HEK293 (cell line): Measurements from ENCODE around the gene TWF2.

Experiments used
- CTCF ChIA-PET: fragments of 350-600 bp; formaldehyde crosslinking; extraction: SDS; loops from one replicate; lab custom pipeline; 2021; ENCODE audit warnings: antibody characterized with exemption; lab: Yijun Ruan, JAX
- POLR2A ChIA-PET: fragments of 300-600 bp; formaldehyde crosslinking; extraction: SDS; loops from one replicate; lab custom pipeline; 2020; ENCODE audit warnings: antibody characterized with exemption, inconsistent platforms; lab: Yijun Ruan, JAX
- H3K27ac ChIP-seq: fragments of 200-500 bp; sonication (Bioruptor generic); 2 replicates; pipeline ENCODE4 v1.5.1; 2014; ENCODE audit warnings: low read depth, low read length, control low read depth, inconsistent platforms; ENCODE audit errors: extremely low read depth
- H3K36me3 ChIP-seq, 2 experiments: fragments of 200-500 bp in 1 of 2; sonication (Bioruptor generic) in 1 of 2; 1 replicate in 1 of 2; 2 replicates in 1 of 2; pipeline ENCODE4 v1.5.1; 2014 to 2017; ENCODE audit warnings: inconsistent platforms in 2 of 2, low read length in 2 of 2; ENCODE audit not compliant: control insufficient read depth in 2 of 2, insufficient read depth in 1 of 2
- H3K4me1 ChIP-seq: fragments of 200-500 bp; sonication (Bioruptor generic); 2 replicates; pipeline ENCODE4 v1.5.1; 2014; ENCODE audit warnings: mild to moderate bottlenecking, low read length, inconsistent platforms; ENCODE audit not compliant: control insufficient read depth, insufficient read depth
- H3K4me3 ChIP-seq: 2 replicates; pipeline ENCODE4 v1.5.1; 2011; ENCODE audit warnings: low read depth, mild to moderate bottlenecking, control low read depth, low read length, moderate library complexity
- H3K9me3 ChIP-seq: fragments of 200-500 bp; sonication (Bioruptor generic); 2 replicates; pipeline ENCODE4 v1.5.1; 2014; ENCODE audit warnings: low read depth, low read length, inconsistent platforms; ENCODE audit not compliant: control insufficient read depth, insufficient read depth
- KLF16 ChIP-seq: fragments of 450-650 bp; formaldehyde crosslinking; IDR thresholded peaks from 2 replicates; pipeline ENCODE4 v1.5.1; 2017; ENCODE audit warnings: missing biosample characterization, missing genetic modification characterization
- SCRT2 ChIP-seq: fragments of 450-650 bp; formaldehyde crosslinking; IDR thresholded peaks from 2 replicates; pipeline ENCODE4 v1.5.1; 2016; ENCODE audit warnings: missing biosample characterization, missing genetic modification characterization
- ZBTB48 ChIP-seq: fragments of 450-650 bp; formaldehyde crosslinking; IDR thresholded peaks from 2 replicates; pipeline ENCODE4 v1.5.1; 2016; ENCODE audit warnings: missing biosample characterization, missing genetic modification characterization
- ZBTB7A ChIP-seq: fragments of 450-650 bp; formaldehyde crosslinking; IDR thresholded peaks from 2 replicates; pipeline ENCODE4 v1.5.1; 2016; ENCODE audit warnings: low read depth, missing biosample characterization, missing genetic modification characterization
- ZFP3 ChIP-seq: fragments of 450-650 bp; formaldehyde crosslinking; IDR thresholded peaks from 2 replicates; pipeline ENCODE4 v1.5.1; 2016; ENCODE audit warnings: low read depth, missing biosample characterization, missing genetic modification characterization
- ZFP41 ChIP-seq: fragments of 450-650 bp; formaldehyde crosslinking; IDR thresholded peaks from 2 replicates; pipeline ENCODE4 v1.5.1; 2016; ENCODE audit warnings: missing biosample characterization, missing genetic modification characterization, borderline replicate concordance
- ZIC2 ChIP-seq: fragments of 450-650 bp; formaldehyde crosslinking; IDR thresholded peaks from 2 replicates; pipeline ENCODE4 v1.5.1; 2016; ENCODE audit warnings: missing biosample characterization, missing genetic modification characterization
- ZNF10 ChIP-seq: fragments of 450-650 bp; formaldehyde crosslinking; IDR thresholded peaks from 2 replicates; pipeline ENCODE4 v1.5.1; 2017; ENCODE audit warnings: missing biosample characterization, missing genetic modification characterization
- ZNF112 ChIP-seq: fragments of 450-650 bp; formaldehyde crosslinking; IDR thresholded peaks from 2 replicates; pipeline ENCODE4 v1.5.0; 2017; ENCODE audit warnings: missing biosample characterization, missing genetic modification characterization
- ZNF16 ChIP-seq: fragments of 450-650 bp; formaldehyde crosslinking; IDR thresholded peaks from 2 replicates; pipeline ENCODE4 v1.5.1; 2016; ENCODE audit warnings: low read depth, missing biosample characterization, missing genetic modification characterization
- ZNF202 ChIP-seq: fragments of 450-650 bp; formaldehyde crosslinking; IDR thresholded peaks from 2 replicates; pipeline ENCODE4 v1.5.1; 2016; ENCODE audit warnings: missing biosample characterization, missing genetic modification characterization, borderline replicate concordance
- ZNF211 ChIP-seq: fragments of 450-650 bp; formaldehyde crosslinking; IDR thresholded peaks from 2 replicates; pipeline ENCODE4 v1.5.1; 2016; ENCODE audit warnings: low read depth, missing biosample characterization, missing genetic modification characterization
- ZNF248 ChIP-seq: fragments of 450-650 bp; formaldehyde crosslinking; IDR thresholded peaks from 2 replicates; pipeline ENCODE4 v1.5.1; 2017; ENCODE audit warnings: missing biosample characterization, missing genetic modification characterization
- ZNF391 ChIP-seq: fragments of 450-650 bp; formaldehyde crosslinking; IDR thresholded peaks from 2 replicates; pipeline ENCODE4 v1.5.1; 2016; ENCODE audit warnings: low read depth, missing biosample characterization, missing genetic modification characterization, borderline replicate concordance
- ZNF549 ChIP-seq: fragments of 450-650 bp; IDR thresholded peaks from 2 replicates; pipeline ENCODE4 v1.5.1; 2018; ENCODE audit warnings: missing biosample characterization, missing genetic modification characterization, mild to moderate bottlenecking, inconsistent platforms, moderate library complexity
- ZNF701 ChIP-seq: fragments of 450-650 bp; formaldehyde crosslinking; IDR thresholded peaks from 2 replicates; pipeline ENCODE4 v1.5.1; 2016; ENCODE audit warnings: missing biosample characterization, missing genetic modification characterization
- ZNF776 ChIP-seq: fragments of 450-650 bp; formaldehyde crosslinking; IDR thresholded peaks from 2 replicates; pipeline ENCODE4 v1.5.0; 2017; ENCODE audit warnings: missing biosample characterization, missing genetic modification characterization, borderline replicate concordance
- TF ChIP-seq, protein P1 (sequence below): fragments of 450-650 bp; formaldehyde crosslinking; IDR thresholded peaks from 2 replicates; pipeline ENCODE4 v1.5.1; 2017; ENCODE audit warnings: missing biosample characterization, missing genetic modification characterization
- TF ChIP-seq, protein P2 (sequence below): fragments of 450-650 bp; formaldehyde crosslinking; conservative IDR thresholded peaks from 2 replicates; pipeline ENCODE4 v1.5.1; 2016; ENCODE audit warnings: low read depth, missing biosample characterization, missing genetic modification characterization
- TF ChIP-seq, protein P3 (sequence below): fragments of 450-650 bp; formaldehyde crosslinking; IDR thresholded peaks from 2 replicates; pipeline ENCODE4 v1.5.1; 2016; ENCODE audit warnings: missing biosample characterization, missing genetic modification characterization
- TF ChIP-seq, protein P4 (sequence below): fragments of 450-650 bp; formaldehyde crosslinking; IDR thresholded peaks from 2 replicates; pipeline ENCODE4; 2016; ENCODE audit warnings: missing biosample characterization, missing genetic modification characterization
- TF ChIP-seq, protein P5 (sequence below): fragments of 450-650 bp; formaldehyde crosslinking; IDR thresholded peaks from 2 replicates; pipeline ENCODE4 v1.5.1; 2016; ENCODE audit warnings: missing biosample characterization, missing genetic modification characterization

TWF2 gene

DNA sequence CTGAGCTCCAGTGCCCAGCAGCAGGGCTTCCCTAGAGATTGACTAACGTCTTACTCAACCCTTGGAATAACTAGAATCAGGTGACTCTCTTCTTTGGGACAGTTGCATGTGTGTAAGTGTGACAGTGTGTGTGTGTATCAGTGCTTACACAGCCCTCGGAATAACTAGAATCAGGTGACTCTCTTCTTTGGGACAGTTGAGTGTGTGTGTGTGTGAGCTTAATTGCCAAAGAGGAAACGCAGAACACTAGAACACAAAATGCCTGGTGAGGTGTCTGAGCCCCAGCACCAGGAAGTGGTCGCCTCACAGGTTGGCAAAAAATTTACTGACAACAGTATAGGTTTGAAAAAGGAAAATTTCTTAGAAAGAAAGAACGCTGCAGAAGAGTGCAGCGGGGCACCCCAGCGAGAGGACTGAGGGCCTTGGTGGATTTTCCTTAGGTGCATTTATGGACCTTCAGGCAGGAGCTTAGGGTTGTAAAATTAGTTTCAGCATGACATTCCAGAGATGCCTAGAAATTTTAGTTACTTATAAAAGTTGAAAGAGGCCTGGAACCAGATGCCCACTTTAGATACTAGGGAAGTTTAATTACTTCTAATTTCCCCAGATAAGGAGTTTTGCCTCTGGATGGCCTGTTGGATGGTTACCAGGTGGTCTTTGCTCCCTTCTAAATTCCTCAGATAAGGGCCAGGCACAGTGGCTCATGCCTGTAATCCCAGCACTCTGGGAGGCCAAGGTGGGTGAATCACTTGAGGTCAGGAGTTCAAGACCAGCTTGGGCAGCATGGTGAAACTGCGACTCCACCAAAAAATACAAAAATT lies 43.2 kb upstream of the TWF2 start (continued):
- TF ChIP-seq, protein P1, sequence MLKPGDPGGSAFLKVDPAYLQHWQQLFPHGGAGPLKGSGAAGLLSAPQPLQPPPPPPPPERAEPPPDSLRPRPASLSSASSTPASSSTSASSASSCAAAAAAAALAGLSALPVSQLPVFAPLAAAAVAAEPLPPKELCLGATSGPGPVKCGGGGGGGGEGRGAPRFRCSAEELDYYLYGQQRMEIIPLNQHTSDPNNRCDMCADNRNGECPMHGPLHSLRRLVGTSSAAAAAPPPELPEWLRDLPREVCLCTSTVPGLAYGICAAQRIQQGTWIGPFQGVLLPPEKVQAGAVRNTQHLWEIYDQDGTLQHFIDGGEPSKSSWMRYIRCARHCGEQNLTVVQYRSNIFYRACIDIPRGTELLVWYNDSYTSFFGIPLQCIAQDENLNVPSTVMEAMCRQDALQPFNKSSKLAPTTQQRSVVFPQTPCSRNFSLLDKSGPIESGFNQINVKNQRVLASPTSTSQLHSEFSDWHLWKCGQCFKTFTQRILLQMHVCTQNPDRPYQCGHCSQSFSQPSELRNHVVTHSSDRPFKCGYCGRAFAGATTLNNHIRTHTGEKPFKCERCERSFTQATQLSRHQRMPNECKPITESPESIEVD (tag by site-specific recombination): 0 out of 2 replicates have a peak, but pooled peaks have one; percentile 15
- no peak for TF ChIP-seq ZFP3 (tag by site-specific recombination)
- TF ChIP-seq SCRT2: no peak
- TF ChIP-seq ZFP41 (tag by site-specific recombination): no peak
- no peak for TF ChIP-seq ZNF549 (tag by site-specific recombination)
- TF ChIP-seq ZNF701 (tag by site-specific recombination): no peak
- no peak for TF ChIP-seq ZIC2
- TF ChIP-seq, all 188 proteins: peak for 3

DNA sequence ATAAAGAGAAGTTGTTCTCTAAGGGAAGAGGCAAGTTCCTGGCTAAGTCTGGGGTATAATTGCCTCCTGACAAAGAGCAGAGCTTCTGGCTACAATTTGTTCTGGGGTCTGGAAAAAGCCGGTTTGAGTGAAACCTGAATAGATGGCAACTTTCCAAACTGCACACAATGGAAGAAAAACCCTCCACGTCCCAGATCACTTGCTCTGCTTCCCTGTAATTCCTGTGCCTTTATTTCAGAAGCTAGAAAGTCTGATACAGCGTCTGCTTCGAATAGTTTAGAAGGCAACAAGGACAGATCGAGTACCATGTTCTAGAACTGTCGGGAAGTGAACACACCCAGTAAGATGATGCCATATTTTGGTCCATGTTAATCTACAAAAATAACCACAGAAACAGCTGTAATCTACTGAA lies 41.1 kb upstream of the TWF2 start:
- ChIA-PET POLR2A (interaction anchor here (0.7 to 1.1 kb wide), 2 partner anchors 12 to 40 kb away, joined by 4 read pairs; no protein-coding TSS in a partner anchor), CTCF (interaction anchor here (0.7 to 2.9 kb wide), 4 partner anchors 27 to 613 kb away, joined by 3 to 19 read pairs (median 4); no protein-coding TSS in a partner anchor)
- Histone ChIP-seq H3K4me1 (no peaks in the 10 kb centered on the region), H3K4me3 (no peak overlapping the region), H3K27ac (no peak overlapping the region), H3K9me3 (no peaks in the 10 kb centered on the region), H3K36me3 (peaks cover 0 to 17% of the 10 kb centered on the region in 2 experiments; a peak in 2 of 3 replicates)
- no peak for TF ChIP-seq KLF16 (tag by site-specific recombination)
- TF ChIP-seq, protein P2, sequence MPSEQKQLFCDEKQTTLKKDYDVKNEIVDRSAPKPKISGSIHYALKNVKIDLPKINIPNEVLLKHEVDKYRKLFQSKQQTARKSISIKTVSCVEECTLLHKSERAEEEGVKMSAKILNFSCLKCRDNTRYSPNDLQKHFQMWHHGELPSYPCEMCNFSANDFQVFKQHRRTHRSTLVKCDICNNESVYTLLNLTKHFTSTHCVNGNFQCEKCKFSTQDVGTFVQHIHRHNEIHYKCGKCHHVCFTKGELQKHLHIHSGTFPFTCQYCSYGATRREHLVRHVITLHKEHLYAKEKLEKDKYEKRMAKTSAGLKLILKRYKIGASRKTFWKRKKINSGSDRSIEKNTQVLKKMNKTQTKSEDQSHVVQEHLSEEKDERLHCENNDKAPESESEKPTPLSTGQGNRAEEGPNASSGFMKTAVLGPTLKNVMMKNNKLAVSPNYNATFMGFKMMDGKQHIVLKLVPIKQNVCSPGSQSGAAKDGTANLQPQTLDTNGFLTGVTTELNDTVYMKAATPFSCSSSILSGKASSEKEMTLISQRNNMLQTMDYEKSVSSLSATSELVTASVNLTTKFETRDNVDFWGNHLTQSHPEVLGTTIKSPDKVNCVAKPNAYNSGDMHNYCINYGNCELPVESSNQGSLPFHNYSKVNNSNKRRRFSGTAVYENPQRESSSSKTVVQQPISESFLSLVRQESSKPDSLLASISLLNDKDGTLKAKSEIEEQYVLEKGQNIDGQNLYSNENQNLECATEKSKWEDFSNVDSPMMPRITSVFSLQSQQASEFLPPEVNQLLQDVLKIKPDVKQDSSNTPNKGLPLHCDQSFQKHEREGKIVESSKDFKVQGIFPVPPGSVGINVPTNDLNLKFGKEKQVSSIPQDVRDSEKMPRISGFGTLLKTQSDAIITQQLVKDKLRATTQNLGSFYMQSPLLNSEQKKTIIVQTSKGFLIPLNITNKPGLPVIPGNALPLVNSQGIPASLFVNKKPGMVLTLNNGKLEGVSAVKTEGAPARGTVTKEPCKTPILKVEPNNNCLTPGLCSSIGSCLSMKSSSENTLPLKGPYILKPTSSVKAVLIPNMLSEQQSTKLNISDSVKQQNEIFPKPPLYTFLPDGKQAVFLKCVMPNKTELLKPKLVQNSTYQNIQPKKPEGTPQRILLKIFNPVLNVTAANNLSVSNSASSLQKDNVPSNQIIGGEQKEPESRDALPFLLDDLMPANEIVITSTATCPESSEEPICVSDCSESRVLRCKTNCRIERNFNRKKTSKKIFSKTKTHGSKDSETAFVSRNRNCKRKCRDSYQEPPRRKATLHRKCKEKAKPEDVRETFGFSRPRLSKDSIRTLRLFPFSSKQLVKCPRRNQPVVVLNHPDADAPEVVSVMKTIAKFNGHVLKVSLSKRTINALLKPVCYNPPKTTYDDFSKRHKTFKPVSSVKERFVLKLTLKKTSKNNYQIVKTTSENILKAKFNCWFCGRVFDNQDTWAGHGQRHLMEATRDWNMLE: no peak
- TF ChIP-seq ZNF211 (tag by site-specific recombination): no peak
- TF ChIP-seq ZNF16 (tag by site-specific recombination): no peak
- TF ChIP-seq ZFP3 (tag by site-specific recombination): no peak
- TF ChIP-seq, protein P3, sequence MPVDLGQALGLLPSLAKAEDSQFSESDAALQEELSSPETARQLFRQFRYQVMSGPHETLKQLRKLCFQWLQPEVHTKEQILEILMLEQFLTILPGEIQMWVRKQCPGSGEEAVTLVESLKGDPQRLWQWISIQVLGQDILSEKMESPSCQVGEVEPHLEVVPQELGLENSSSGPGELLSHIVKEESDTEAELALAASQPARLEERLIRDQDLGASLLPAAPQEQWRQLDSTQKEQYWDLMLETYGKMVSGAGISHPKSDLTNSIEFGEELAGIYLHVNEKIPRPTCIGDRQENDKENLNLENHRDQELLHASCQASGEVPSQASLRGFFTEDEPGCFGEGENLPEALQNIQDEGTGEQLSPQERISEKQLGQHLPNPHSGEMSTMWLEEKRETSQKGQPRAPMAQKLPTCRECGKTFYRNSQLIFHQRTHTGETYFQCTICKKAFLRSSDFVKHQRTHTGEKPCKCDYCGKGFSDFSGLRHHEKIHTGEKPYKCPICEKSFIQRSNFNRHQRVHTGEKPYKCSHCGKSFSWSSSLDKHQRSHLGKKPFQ (tag by site-specific recombination): no peak
- no peak for TF ChIP-seq ZBTB7A (tag by site-specific recombination)
- TF ChIP-seq, protein P4, sequence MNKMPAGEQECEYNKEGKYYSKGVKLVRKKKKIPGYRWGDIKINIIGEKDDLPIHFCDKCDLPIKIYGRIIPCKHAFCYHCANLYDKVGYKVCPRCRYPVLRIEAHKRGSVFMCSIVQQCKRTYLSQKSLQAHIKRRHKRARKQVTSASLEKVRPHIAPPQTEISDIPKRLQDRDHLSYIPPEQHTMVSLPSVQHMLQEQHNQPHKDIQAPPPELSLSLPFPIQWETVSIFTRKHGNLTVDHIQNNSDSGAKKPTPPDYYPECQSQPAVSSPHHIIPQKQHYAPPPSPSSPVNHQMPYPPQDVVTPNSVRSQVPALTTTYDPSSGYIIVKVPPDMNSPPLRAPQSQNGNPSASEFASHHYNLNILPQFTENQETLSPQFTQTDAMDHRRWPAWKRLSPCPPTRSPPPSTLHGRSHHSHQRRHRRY (tag by site-specific recombination): no peak
- TF ChIP-seq ZNF202 (tag by site-specific recombination): no peak
- TF ChIP-seq ZNF391 (tag by site-specific recombination): no peak
- TF ChIP-seq ZNF10: no peak
- no peak for TF ChIP-seq ZNF248 (tag by site-specific recombination)
- TF ChIP-seq ZNF776 (tag by site-specific recombination): no peak
- TF ChIP-seq ZBTB48 (tag by site-specific recombination): no peak
- TF ChIP-seq, protein P5, sequence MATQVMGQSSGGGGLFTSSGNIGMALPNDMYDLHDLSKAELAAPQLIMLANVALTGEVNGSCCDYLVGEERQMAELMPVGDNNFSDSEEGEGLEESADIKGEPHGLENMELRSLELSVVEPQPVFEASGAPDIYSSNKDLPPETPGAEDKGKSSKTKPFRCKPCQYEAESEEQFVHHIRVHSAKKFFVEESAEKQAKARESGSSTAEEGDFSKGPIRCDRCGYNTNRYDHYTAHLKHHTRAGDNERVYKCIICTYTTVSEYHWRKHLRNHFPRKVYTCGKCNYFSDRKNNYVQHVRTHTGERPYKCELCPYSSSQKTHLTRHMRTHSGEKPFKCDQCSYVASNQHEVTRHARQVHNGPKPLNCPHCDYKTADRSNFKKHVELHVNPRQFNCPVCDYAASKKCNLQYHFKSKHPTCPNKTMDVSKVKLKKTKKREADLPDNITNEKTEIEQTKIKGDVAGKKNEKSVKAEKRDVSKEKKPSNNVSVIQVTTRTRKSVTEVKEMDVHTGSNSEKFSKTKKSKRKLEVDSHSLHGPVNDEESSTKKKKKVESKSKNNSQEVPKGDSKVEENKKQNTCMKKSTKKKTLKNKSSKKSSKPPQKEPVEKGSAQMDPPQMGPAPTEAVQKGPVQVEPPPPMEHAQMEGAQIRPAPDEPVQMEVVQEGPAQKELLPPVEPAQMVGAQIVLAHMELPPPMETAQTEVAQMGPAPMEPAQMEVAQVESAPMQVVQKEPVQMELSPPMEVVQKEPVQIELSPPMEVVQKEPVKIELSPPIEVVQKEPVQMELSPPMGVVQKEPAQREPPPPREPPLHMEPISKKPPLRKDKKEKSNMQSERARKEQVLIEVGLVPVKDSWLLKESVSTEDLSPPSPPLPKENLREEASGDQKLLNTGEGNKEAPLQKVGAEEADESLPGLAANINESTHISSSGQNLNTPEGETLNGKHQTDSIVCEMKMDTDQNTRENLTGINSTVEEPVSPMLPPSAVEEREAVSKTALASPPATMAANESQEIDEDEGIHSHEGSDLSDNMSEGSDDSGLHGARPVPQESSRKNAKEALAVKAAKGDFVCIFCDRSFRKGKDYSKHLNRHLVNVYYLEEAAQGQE (tag by site-specific recombination): no peak
- TF ChIP-seq ZNF112 (tag by site-specific recombination): no peak
